ENCODE measurements around the gene TTR. TPM values are rescaled to one million over a fixed set of nuclear protein-coding genes. Genes with fewer than 3 reads are reported as not detected.

TTR gene
- total and polyA plus RNA-seq, 9 of the 15 experiments (the other 6 are each of a cell fraction or from before 2014, with no cell fraction given), result 0.17 to 0.53 TPM; not detected in 7

DNA sequence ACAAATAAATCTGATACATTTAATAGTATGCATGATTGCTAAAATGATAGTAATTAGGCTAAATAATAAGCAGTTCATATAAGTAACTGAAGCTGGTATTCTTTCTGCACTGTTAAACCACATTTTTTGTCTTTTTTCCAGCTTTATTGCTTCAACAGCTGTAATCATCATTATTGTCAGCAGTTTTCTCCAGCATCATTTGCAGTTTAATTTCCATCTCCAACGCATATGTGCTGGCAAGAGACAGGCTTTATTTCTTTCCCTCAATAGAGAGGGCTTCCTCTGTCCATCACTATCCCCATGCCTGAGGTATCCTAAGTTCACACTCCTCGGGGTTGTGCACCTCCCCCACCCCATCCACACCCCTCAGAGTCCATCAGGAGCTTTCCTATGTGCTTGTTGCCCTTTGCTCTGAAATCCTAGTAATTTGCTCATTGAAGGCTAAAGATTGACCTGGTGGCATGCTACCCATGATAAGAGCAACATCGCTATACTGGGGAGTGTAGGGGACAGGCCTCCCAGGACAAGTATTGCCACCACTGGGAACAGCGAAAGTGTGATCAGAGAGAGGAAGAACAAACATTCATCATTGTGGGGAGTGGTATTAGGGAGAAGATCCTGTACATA lies 55.6 kb downstream of the TTR start (continued):
- TF ChIP-seq ZNF431 (CRISPR knock-in tag; IDR thresholded peaks at IDR 0.05) (no peak), XRCC5 (IDR thresholded peaks at IDR 0.05; ENCODE audit: low read depth, low read length) (no peak)

Other genes starting within 250 kb of the TTR start
- not detected in 2 replicates for gene DSG4, start 215.1 kb upstream of the TTR start, total RNA-seq (2014; rRNA removed)
- not detected in 2 replicates for gene DSG4, start 215.1 kb upstream of the TTR start, total RNA-seq (2014; rRNA removed; fragmentation: Illumina TruSeq; extraction: Trizol)
- gene DSG4, start 215.1 kb upstream of the TTR start, total RNA-seq (2015; rRNA removed; fragmentation: Illumina TruSeq; extraction: Trizol), result not detected in 2 replicates
- gene DSG4, start 215.1 kb upstream of the TTR start, total RNA-seq (2021), result not detected in 2 replicates
- not detected in 2 replicates for gene DSG4, start 215.1 kb upstream of the TTR start, polyA plus RNA-seq (2011; rRNA removed)
- not detected in 2 replicates for gene DSG4, start 215.1 kb upstream of the TTR start, polyA plus RNA-seq (2014; fragmentation: Illumina TruSeq; extraction: Trizol)
- not detected for gene DSG4, start 215.1 kb upstream of the TTR start, polyA plus RNA-seq (2014; fragmentation: Nextera tagmentation; extraction: Ambion mirVana)
- not detected in 2 replicates for gene DSG4, start 215.1 kb upstream of the TTR start, polyA plus RNA-seq (2014; rRNA removed)
- gene DSG3, start 144.1 kb upstream of the TTR start, total RNA-seq (2014; rRNA removed), result 0.05 and 0.08 TPM in 2 replicates
- gene DSG3, start 144.1 kb upstream of the TTR start, total RNA-seq (2014; rRNA removed; fragmentation: Illumina TruSeq; extraction: Trizol), result 0.11 and 0.13 TPM in 2 replicates
- 0.15 and 0.18 TPM in 2 replicates for gene DSG3, start 144.1 kb upstream of the TTR start, total RNA-seq (2015; rRNA removed; fragmentation: Illumina TruSeq; extraction: Trizol)
- 0.07 and 0.18 TPM in 2 replicates for gene DSG3, start 144.1 kb upstream of the TTR start, total RNA-seq (2021)
- gene DSG3, start 144.1 kb upstream of the TTR start, polyA plus RNA-seq (2011; rRNA removed), result 0.01 and 0.06 TPM in 2 replicates
- 0.07 and 0.08 TPM in 2 replicates for gene DSG3, start 144.1 kb upstream of the TTR start, polyA plus RNA-seq (2014; fragmentation: Illumina TruSeq; extraction: Trizol)
- gene DSG3, start 144.1 kb upstream of the TTR start, polyA plus RNA-seq (2014; fragmentation: Nextera tagmentation; extraction: Ambion mirVana), result under 1 TPM in 1 of 2 experiments, not detected in 1; 0.06 TPM
- 0.04 TPM in 2 replicates for gene DSG3, start 144.1 kb upstream of the TTR start, polyA plus RNA-seq (2014; rRNA removed)
- gene DSG2, start 93.7 kb upstream of the TTR start, total RNA-seq (2014; rRNA removed), result 22.2 and 26.5 TPM in 2 replicates
- gene DSG2, start 93.7 kb upstream of the TTR start, total RNA-seq (2014; rRNA removed; fragmentation: Illumina TruSeq; extraction: Trizol), result 50.1 and 53.9 TPM in 2 replicates
- 39.2 and 43.0 TPM in 2 replicates for gene DSG2, start 93.7 kb upstream of the TTR start, total RNA-seq (2015; rRNA removed; fragmentation: Illumina TruSeq; extraction: Trizol)
- gene DSG2, start 93.7 kb upstream of the TTR start, total RNA-seq (2021), result 41.3 and 43.0 TPM in 2 replicates
- 67.9 and 68.6 TPM in 2 replicates for gene DSG2, start 93.7 kb upstream of the TTR start, polyA plus RNA-seq (2011; rRNA removed)
- 57.9 and 65.7 TPM in 2 replicates for gene DSG2, start 93.7 kb upstream of the TTR start, polyA plus RNA-seq (2014; fragmentation: Illumina TruSeq; extraction: Trizol)
- gene DSG2, start 93.7 kb upstream of the TTR start, polyA plus RNA-seq (2014; fragmentation: Nextera tagmentation; extraction: Ambion mirVana), result 10 to 100 TPM; 16.9 to 22.6 TPM
- gene DSG2, start 93.7 kb upstream of the TTR start, polyA plus RNA-seq (2014; rRNA removed), result 34.1 and 40.8 TPM in 2 replicates
- 0.05 and 0.08 TPM in 2 replicates for gene B4GALT6, start 92.7 kb downstream of the TTR start, total RNA-seq (2014; rRNA removed)
- gene B4GALT6, start 92.7 kb downstream of the TTR start, total RNA-seq (2014; rRNA removed; fragmentation: Illumina TruSeq; extraction: Trizol), result 0.11 and 0.16 TPM in 2 replicates
- 0.04 and 0.07 TPM in 2 replicates for gene B4GALT6, start 92.7 kb downstream of the TTR start, total RNA-seq (2015; rRNA removed; fragmentation: Illumina TruSeq; extraction: Trizol)
- gene B4GALT6, start 92.7 kb downstream of the TTR start, total RNA-seq (2021), result 0.18 and 0.27 TPM in 2 replicates
- gene B4GALT6, start 92.7 kb downstream of the TTR start, polyA plus RNA-seq (2011; rRNA removed), result 0.18 and 0.47 TPM in 2 replicates
- gene B4GALT6, start 92.7 kb downstream of the TTR start, polyA plus RNA-seq (2014; fragmentation: Illumina TruSeq; extraction: Trizol), result 0.07 and 0.18 TPM in 2 replicates
- gene B4GALT6, start 92.7 kb downstream of the TTR start, polyA plus RNA-seq (2014; fragmentation: Nextera tagmentation; extraction: Ambion mirVana), result under 1 TPM; 0.03 to 0.04 TPM
- gene B4GALT6, start 92.7 kb downstream of the TTR start, polyA plus RNA-seq (2014; rRNA removed), result 0.08 and 0.09 TPM in 2 replicates
- not detected in 2 replicates for gene SLC25A52, start 169.0 kb downstream of the TTR start, total RNA-seq (2014; rRNA removed)
- gene SLC25A52, start 169.0 kb downstream of the TTR start, total RNA-seq (2014; rRNA removed; fragmentation: Illumina TruSeq; extraction: Trizol), result not detected in 2 replicates
- gene SLC25A52, start 169.0 kb downstream of the TTR start, total RNA-seq (2015; rRNA removed; fragmentation: Illumina TruSeq; extraction: Trizol), result not detected in 2 replicates
- not detected in 2 replicates for gene SLC25A52, start 169.0 kb downstream of the TTR start, total RNA-seq (2021)
- gene SLC25A52, start 169.0 kb downstream of the TTR start, polyA plus RNA-seq (2011; rRNA removed), result 0.07 TPM in 1 of 2 replicates, not detected in the other
- gene SLC25A52, start 169.0 kb downstream of the TTR start, polyA plus RNA-seq (2014; fragmentation: Illumina TruSeq; extraction: Trizol), result not detected in 2 replicates
- not detected for gene SLC25A52, start 169.0 kb downstream of the TTR start, polyA plus RNA-seq (2014; fragmentation: Nextera tagmentation; extraction: Ambion mirVana)
- not detected in 2 replicates for gene SLC25A52, start 169.0 kb downstream of the TTR start, polyA plus RNA-seq (2014; rRNA removed)